GM19372 (cell line): Measurements from ENCODE around the gene UNC93B1.
"Not testable (repeated sequence)": the region's sequence is repeated elsewhere in the genome, so short reads cannot be mapped to it uniquely, and the experiment has no call there.

Experiments
- ATAC-seq: cut with Tn5 transposase; IDR thresholded peaks from one replicate; pipeline ENCODE4 v1.9.1; 2021; ENCODE audit warnings: mild to moderate bottlenecking, low read depth, moderate library complexity; ENCODE audit not compliant: unreplicated experiment

UNC93B1 gene

DNA sequence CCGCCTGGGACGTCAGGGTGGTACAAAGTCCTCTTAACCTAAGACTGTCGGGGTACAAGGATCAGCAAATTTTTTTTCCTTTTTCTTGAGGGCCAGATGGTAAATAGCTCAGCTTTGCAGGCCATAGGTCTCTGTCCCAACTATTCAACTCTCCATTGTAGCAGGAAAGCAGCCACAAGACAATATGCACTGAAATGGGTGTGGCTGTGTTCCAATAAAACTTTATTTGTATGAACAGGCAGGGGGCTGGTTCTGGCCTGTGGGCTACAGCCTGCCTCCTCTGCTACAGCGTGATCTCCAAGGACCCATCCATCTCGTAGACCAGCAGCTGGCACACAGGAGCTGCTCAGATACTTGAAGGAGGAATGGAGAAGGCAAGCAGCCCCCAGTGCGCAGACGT is 56.1 kb downstream of the UNC93B1 start:
- ATAC-seq: not testable (repeated sequence)

DNA sequence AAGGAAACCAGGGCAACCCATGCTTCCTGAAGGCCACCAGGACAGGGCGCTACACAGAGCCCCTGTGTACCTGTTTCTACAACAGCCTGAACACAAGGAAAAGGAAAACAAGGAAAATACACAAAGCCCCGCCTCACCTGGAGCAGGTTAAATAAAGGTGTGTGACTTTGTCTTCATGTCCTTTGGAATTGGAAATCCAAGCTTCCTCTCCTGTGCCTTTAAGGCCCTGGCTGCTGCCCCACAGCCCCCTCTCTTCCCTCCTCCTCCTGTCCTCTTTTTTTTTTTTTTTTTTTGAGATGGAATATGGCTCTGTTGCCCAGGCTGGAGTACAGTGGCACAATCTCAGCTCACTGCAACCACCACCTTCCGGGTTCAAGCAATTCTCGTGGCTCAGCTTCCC is 57.5 kb downstream of the UNC93B1 start:
- ATAC-seq: not testable (repeated sequence)

GRCh38 chr11:67943406-67943805 is 60.5 kb downstream of the UNC93B1 start:
- ATAC-seq: not testable (repeated sequence)
